H1 (cell line): Measurements from ENCODE around the gene RNF212. TPM values are rescaled to one million over a fixed set of nuclear protein-coding genes. Genes with fewer than 3 reads are reported as not detected.

Experiments used
- CHD1 ChIP-seq: IDR thresholded peaks from 2 replicates; pipeline ENCODE4 v1.6.1; 2012; ENCODE audit warnings: low read depth, low read length, improper control_type of control experiment
- HDAC6 ChIP-seq: IDR thresholded peaks from one replicate; pipeline ENCODE4 v1.7.1; 2012; ENCODE audit warnings: low read depth, mild to moderate bottlenecking, inconsistent platforms, low read length, moderate library complexity
- JUND ChIP-seq: IDR thresholded peaks from 2 replicates; pipeline ENCODE4 v1.6.1; 2011; ENCODE audit warnings: mild to moderate bottlenecking, improper control_type of control experiment, low read length
- POLR2A ChIP-seq, 2 experiments: IDR thresholded peaks; 1 replicate in 1 of 2; 2 replicates in 1 of 2; pipeline ENCODE4 v1.6.1; 2011; ENCODE audit warnings: low read depth in 2 of 2, low read length in 2 of 2, mild to moderate bottlenecking in 2 of 2; ENCODE audit errors: control extremely low read depth in 1 of 2
- SP4 ChIP-seq: IDR thresholded peaks from 2 replicates; pipeline ENCODE4 v1.6.1; 2012; ENCODE audit warnings: low read length, inconsistent platforms
- TCF12 ChIP-seq: IDR thresholded peaks from 2 replicates; pipeline ENCODE4 v1.6.1; 2011; ENCODE audit warnings: low read depth, mild to moderate bottlenecking, low read length
- polyA plus RNA-seq, 7 experiments: library from polyadenylated mRNA; depleted of rRNA in 3 of 7; stranded (reverse) in 5 of 7; unstranded in 2 of 7; fragments of >200 nt in 5 of 7; fragments of 200-250 nt in 2 of 7; gene quantifications; 1 replicate in 5 of 7; 2 replicates in 1 of 7; 4 replicates in 1 of 7; pipeline versions ENCODE4 v1.2.1 to v1.2.3, GENCODE V29; 2011 to 2013; ENCODE audit warnings: missing spikeins in 2 of 7, mixed read lengths in 2 of 7
- total RNA-seq: library from RNA; stranded (reverse); fragmentation: NEBNext Ultra II Directional; extraction: Animal tissue kit (Norgen Biotek cat#: 25700); gene quantifications from 2 replicates; pipeline ENCODE4 v1.2.1, GENCODE V29; 2021

The RNF212 gene
- total and polyA plus RNA-seq, 2 of the 8 experiments (the other 6 are each of a cell fraction or from before 2014, with no cell fraction given): 3.4 to 5.4 TPM

- TF ChIP-seq POLR2A (IDR thresholded peaks at IDR 0.05; ENCODE audit: control extremely low read depth in 1 of 2, low read depth in 2 of 2, low read length in 2 of 2) (no peak), JUND (no peak), TCF12 (no peak), CHD1 (no peak), SP4 (no peak), HDAC6 (no peak)
- TF ChIP-seq, all 59 proteins: peak for 0
These were observed 1.1 kb downstream of the RNF212 start (continued) for GRCh38 chr4:1112174-1112820.
